RKO (cell line): Measurements from ENCODE around the gene CHEK1.
"Not testable (repeated sequence)": the region's sequence is repeated elsewhere in the genome, so short reads cannot be mapped to it uniquely, and the experiment has no call there.

Experiments used
- DNase-seq: peaks from one replicate; pipeline ENCODE4 v3.0.0-alpha.2; 2016; ENCODE audit warnings: low spot score

CHEK1 gene

GRCh38 chr11:125701018-125701610 is 76.2 kb downstream of the CHEK1 start:
- no peak for DNase-seq

- DNase-seq = no peak
Measured at GRCh38 chr11:125701858-125702621, 77.1 kb downstream of the CHEK1 start.

- not testable (repeated sequence) for DNase-seq
Measured at GRCh38 chr11:125704686-125705085, 79.7 kb downstream of the CHEK1 start.

GRCh38 chr11:125720781-125721180 is 95.8 kb downstream of the CHEK1 start:
- peak; percentile 83 for DNase-seq

GRCh38 chr11:125724125-125724524 is 99.2 kb downstream of the CHEK1 start:
- peak; percentile 49 for DNase-seq
